Amygdala (tissue), 56 donors: ENCODE results near the gene CREB3L2.

Experiments
- DNase-seq, 56 donors: peaks; one replicate each; lab custom pipeline; 2025; lab: John Stamatoyannopoulos, UW

CREB3L2 gene

DNA sequence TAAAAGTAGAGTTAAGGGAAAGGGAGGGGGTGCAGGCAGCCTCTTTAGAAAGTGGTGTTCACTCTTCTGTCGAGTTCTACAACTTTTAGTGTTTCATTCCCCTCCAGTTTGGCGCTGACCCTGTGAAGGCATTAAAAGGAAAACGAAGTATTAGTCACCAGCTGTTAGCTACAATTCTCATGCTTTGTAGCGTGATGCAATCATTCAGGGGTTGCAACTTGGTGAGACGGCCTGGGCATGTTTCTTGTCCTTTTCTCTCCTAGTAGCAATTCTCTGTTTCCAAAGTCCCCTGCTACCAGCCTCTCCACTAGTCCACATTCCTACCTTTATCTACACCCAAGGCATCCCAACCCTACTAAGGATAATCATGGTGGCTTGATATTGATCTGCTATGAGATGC is 121.5 kb downstream of the CREB3L2 start:
- no peak for DNase-seq

DNA sequence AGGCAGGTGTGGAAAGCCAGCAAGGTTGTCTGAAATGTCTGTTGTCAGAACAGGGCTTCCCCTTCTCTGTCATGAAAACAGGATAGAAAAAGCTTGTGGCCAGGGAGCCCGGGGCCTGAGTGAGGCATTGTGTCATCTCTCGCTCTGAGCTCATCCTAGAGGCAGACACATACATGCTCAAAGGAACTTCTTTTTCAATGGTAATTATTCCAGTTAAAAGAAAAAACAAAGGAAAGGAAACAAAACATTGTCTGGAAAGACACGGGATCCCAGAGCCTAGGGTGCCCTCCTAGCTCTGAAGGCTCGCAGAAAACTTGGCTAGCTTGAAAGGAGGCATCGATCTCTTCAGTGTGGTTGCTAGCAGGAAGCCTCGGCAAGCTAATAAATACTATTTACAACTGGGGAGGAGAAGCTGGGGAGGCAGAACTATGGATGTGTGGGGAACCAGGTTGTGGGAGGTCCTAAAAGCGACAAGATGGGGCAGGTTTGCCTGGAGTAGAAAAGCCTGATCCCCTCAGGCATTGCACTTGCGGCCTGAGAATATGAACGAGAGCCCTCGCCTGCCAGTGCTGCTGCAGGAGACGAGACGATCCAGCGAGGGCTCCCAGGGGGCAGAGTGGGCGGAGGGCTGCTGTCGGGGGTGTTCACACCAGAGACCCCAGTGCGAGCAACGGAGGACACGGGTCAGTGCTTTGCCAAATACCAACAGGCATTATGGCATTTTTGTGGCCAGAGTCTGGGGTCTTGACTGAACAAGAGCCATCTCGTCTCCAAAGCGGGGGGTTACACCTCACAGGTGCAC is 122.3 kb downstream of the CREB3L2 start:
- peak in 2 of 56 donors; percentile 13 to 16 for DNase-seq

DNA sequence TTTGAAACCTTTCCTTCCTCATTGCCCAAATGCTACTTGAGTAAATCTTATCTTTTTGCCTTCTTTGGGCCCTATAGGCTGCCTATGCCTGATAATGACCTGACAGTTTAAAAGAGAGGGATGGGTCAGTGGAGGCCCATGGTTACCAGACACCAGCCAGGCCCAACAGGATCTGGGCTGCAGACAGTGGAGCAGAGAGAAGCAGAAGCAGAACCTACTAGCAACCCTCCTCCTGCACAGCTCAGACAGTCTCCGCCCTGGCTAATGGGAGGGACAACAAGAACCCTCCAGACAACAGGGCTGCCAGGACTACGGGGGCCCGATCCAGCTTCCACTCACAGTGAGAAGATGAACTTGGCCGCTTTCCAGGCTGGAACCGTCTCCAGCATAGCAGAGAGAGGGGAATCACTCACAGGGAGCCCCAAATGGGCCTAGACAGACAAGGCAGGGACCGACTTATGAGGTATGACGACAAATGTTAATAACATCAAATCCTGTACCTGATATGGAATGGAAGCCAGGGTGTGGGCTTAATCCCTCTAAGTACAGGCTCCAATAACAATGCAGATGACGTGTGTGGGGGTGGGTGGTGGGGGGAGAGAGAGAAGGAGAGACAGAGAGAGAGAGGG is 123.4 kb downstream of the CREB3L2 start:
- peak in 1 of 56 donors; percentile 12 for DNase-seq

DNA sequence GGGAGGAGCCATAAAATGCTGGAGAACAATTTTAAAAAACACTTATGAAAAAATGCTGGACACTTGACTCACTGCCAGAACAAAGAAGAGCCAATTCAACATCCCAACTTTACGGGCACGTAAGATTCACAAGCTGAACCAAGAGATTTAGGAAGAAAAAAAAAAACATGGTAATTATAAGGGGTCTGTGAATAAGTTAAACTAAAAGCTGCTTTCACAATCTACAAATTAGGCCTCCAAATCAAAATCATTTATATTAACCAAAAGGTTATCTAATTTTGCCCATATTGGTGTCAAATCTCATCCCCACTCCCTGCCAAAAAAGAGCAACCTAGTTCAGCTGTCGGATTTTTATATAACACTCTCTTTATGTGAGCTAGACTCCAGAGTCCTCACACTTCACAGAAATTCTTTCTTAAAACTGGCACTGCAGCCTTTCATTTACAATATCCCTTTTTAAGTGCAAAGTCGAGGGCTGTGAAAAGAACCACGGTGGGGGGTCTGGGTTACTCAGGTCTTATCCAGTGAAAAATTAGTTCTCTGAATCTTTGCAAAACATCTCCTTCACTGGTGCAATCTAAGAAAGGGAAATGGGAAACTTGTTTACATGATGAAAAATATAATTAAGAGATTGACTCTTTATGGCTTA is 124.7 kb downstream of the CREB3L2 start:
- DNase-seq: no peak

DNA sequence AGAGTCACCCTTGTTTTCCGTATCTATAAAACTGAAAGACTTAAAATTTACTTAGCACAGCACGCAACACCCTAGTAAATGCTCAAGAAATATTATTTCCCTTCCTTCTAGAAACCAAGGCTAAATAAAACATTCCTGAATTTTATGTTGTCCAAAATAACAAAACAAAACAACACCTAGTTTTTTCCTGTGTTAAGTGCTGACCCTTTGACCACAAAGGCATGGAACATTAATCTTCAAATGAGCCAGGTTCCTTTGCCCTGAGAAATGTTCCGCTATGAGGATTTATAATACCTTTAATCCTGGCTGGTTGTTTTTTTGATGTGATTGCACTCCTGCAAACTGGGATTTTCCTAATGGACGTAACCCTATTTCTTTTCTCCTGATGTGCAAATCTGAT is 126.1 kb downstream of the CREB3L2 start:
- DNase-seq: no peak

DNA sequence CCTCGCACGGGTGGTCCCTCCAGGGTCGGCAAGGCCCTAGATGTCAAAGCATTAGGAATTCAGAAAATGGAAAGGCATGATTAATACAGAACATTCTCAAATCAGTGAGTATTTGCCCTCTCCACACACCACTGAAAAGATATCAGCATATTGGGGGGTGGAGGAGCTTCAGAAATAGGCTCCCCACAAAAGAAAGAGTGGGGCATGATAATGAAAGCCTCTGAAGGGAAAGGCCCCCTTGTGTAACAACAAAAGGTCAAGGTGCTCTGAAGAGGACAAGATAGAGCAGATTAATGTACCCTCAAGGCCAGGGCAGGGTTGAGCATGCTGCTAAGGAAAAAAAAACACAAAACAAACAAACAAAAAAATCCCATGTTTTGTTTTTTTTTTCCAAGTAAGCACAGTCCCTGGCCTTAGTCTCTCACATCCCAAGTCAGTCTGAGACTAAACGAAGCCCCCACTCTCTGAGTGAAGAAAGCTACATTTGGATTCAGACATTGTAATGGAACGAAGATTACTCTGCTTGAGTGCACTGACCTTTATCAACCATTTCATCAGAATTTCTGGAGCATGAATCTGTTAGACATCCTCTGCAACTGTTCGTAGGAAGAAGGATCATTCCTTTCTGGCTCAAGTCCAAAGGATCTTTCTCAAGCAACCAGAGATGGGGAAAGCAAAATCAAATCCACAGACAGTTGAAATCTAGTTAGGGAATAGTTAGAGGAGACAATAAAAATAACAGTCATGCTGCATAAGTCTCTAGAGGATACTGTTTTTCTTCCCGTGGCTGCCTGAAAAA is 127.7 kb downstream of the CREB3L2 start:
- no peak for DNase-seq

DNA sequence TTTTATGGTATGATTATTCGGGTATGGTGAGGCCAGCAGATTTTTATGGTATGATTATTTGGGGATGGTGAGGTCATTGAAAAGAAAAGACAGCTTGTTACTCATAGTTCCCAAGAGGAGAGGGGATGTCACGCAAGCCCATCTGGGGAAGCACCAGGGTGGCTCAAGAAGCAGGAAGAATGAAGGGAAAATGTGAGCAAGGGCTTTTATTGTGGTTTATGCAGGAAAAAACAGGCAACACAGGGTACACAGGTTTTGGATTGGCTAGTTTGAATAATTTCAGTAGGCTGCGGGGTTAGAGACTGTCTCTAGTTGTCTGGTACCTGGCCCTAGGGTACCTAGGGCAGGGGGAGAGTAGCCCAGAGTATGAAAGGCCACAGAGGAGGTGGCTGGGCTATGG is 128.4 kb downstream of the CREB3L2 start:
- no peak for DNase-seq

DNA sequence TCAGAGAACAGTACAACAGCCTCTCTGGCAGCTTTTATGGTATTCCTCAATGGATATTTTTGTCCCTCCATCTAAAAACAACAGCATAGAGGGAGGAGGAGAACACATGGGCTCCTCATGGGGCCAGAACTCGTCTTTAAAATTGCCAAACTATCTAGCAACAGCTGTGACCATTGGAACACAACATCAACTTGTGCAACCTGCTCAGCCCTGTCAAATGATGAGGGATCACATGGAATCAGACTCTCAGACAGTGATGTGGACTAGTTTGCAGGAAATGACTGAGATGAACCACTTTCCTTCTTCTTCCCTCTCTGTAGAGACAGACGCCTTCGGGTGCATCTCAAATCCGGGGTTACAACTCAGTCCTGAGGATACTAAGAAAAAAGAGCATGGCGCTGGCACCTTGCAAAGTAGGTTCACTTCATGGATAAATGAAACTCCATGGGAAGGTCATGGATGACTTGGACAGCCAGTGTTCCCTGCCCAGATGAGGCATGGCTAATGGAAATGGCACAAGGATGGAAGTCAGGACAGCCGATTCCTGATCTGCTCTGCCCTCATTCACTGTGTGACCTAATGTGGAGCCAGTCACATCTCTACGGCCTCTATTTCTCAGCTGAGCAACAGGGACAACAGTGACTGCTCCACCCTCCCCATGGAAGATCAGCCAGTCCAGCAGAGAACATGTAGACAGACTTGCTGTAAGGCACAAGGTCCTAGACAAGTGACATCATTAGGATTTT is 130.5 kb downstream of the CREB3L2 start:
- no peak for DNase-seq

DNA sequence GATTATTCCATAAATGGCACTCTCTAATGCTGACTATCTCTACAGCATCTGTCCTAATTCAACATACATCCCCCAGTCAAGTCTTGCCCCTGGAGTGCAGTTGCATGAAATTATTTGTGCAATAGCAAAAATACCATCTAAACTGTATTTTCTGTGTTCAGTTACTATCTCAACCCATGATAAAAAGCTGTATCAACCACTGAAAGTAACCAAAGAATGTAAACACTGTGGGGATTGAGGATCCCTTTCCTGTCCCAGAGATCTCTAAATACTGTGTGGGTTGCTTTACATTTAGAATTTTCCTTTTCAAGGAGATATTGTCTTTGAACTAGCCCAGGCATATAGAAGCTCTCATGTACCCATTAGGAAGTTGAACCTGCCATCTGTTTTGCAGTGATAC is 131.2 kb downstream of the CREB3L2 start:
- no peak for DNase-seq

DNA sequence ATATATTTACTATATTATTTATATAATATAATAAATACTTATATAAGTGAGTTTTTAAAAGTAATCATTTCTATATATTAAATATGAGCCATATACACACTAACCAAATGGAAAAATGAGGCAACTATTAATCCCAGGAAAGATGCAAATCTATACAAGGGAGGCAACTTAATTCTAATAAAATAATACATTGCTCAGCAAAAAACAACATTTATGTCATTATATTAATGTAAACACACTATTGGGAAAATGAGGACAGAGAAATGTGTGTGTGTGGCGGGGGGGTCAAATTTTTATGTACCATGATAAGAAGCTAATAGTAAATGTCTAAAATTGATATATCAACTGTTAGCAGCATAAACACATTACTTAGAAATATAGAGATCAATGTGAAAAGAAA is 131.8 kb downstream of the CREB3L2 start:
- DNase-seq: no peak

DNA sequence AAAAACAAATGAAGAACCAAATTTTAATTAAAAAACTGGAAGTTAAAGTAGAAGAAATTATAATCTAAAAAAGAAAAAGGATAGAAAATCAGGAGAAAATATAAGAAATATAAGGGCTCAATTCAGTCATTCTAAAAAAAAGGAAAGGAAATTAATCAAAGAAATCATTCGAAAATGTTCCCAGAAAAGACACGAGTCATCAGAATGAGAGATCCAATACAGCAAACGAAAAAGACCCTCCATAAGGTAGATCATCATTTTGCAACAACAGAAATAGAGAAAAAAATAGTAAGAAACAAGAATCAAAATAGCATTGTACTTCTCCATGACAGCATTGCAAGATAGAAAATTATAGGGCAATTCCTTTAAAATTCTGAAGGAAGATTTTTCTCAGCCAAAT is 132.6 kb downstream of the CREB3L2 start:
- DNase-seq: no peak

DNA sequence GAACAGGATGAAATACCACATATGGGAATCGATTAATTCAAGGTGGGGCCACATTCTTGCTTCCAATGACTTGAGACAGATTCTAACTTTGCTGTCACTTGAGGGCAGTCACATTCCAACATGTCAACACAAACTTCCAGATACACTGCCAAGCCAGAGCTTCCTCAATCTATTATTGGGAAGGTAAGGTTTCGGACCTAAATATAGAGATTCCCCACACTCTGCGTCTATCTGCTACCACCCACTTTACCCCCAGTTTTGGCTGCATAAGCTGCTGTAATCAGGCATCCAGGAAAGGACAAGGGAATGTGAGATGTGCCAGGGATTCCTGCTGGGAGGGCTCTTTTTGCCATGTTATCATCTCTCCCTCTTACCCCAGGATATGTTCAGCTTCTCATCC is 134.6 kb downstream of the CREB3L2 start:
- no peak for DNase-seq

DNA sequence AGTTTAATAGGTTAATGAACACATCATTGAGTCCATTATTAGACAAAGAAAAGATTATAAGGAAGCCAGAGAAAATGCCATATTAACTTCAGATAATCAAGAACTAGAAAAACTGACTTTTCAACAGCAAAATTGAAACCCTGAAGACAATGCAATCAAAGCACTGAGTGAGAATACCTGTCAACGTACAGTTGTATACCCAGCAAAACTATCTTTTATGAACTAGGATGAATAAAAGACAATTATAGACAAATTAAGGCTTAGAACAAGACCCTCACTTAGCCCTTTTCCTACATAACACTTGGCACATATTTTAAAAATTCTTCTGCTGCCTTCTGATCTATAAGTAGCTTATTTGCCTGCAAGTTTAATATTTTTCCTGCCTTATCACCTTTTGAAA is 136.1 kb downstream of the CREB3L2 start:
- no peak for DNase-seq

DNA sequence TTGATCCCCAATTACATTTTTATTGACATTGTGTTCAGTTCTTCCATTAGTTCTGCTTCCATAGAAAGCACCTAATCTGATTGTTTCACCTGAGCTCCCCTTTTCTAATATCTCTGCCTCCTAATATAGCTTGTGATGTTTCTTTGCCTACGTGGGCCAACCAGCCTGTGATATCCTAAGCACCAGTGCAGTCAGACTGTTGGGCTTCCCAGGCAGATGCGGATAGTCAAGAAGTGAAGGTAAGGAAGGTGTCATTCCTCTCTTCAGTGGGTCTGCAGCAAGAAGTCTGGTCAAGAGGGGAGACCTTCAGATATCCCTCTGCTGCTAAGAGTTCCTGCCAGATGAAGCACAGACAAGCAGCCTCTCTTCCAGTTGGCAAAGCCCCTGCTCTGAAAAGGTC is 138.9 kb downstream of the CREB3L2 start:
- no peak for DNase-seq

DNA sequence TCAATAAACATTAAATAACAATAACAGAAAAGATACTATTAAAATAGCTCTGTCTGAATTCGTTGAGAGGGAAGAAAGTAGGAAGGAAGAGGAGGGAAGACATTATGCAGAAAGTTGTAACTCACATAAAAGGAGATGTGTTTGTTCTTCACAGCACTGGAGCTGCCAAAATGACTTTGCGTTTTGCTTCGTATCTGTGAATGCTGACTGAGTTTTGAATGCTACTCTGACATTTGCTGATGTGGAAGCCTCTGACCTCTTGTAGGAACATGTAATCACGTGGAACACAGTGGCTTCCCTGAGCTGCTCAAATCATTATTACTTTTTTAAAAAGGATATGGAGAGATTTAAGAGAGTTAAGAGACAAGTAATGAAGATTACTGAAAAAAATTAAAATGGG is 139.5 kb downstream of the CREB3L2 start:
- no peak for DNase-seq

DNA sequence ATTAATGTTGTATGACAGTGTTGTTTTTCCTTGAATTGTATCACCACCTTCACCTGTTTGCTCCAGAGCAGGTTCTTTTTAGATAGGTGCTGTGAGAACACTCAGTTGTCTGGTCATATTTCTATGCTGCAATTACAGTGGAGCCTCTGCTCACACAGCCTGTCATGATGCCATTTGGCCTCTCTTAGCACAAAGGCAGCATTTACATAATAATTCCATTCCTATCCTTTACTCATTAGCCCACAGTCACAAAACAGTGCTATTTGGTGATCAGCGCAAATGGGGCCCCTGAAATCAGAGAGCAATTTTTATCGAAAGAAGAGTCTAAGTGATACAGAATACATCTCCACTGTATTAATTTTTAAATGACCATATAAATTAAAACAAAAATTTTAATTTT is 141.3 kb downstream of the CREB3L2 start:
- DNase-seq: no peak

DNA sequence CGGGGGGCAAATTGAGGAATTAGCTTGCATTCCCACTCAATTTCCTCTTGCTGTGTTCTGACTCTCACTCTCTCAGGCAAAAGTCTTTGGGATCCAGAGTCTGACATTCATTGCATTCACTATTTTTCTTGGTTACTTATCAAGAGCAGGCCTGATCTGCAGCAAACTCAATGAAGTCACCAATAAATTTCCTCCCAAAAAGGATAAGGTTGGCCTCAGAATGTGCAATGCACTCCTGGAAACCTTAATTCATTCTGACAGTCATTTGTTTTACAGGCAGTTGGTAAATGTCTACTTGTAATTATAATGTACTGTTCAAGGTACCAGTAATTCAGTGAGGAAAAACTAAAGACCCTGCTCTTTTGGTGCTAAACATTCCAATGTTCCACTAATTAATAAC is 148.8 kb downstream of the CREB3L2 start:
- DNase-seq: no peak

DNA sequence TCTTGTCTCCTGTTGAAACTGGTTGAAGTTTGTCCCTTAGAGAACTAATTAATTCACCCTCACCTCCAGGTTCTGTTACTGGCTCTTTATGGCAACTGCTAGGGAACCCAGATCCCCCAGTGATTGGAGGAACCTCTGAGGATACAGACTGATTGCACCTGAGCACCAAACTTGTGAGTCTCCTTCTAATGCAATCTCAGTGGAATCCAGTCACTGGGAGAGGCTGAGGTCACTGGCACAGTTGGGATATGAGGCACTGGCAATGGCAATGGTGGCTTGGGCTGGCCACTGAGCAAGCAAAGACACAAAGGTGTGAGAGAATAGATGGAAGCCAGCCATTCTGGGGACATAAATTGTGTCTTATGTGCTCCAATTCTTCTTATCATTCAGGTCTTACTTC is 149.8 kb downstream of the CREB3L2 start:
- no peak for DNase-seq

DNA sequence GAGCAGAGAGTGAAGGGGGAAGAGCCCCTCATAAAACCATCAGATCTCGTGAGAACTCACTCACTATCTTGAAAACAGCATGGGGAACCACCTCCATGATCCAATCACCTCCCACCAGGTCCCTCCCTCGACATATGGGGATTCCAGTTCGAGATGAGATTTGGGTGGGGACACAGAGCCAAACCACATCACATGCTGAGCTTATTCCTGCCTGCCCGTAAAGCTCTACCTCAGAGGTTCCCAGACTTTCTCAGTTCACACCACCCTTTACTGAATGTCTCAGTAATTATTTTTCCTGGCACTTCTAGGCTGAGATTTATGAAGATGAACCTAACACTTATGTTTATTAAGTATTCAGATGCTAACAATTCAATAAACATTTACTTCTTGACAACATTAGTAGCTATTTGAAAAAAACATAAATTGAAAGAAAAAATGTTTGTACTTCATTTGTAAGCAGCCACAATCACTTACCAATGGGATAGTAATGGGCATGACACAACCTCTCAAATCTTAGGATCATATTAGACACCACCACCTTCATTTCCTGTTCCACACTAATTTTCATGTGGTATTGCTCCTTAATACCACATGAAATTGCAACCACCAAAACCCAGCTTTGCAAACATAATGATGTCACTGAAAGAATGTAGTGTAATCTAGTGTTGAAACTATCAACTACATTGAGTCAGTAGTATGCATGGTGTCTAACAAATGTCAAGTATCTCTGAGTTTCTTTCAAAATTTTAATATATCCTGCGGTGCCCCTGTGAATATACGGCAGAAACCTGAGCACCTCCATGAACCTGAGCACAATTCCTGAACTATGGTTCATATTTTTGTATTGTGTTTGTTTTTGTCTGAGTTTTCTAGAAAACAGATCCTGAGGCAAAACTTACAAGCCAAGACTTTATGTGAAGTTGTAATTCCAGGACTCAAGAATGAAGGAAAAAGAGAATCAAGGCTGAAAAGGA is 150.6 kb downstream of the CREB3L2 start:
- no peak for DNase-seq
